Hepatocyte (in vitro differentiated cells): Measurements from ENCODE around the gene SERPINA3. TPM values are rescaled to one million over a fixed set of nuclear protein-coding genes. Genes with fewer than 3 reads are reported as not detected.

Experiments used
- DNase-seq: peaks from one replicate; pipeline ENCODE4 v3.0.0-alpha.2; 2016; ENCODE audit warnings: low spot score
- H2AFZ ChIP-seq: fragments of 200-600 bp; sonication (generic); 2 replicates; pipeline ENCODE4 v1.6.0; 2016; ENCODE audit warnings: antibody characterized with exemption, mild to moderate bottlenecking
- H3K27ac ChIP-seq: fragments of 200-600 bp; sonication (generic); 2 replicates; pipeline ENCODE4 v1.5.1; 2016; ENCODE audit warnings: mild to moderate bottlenecking
- H3K27me3 ChIP-seq: fragments of 200-600 bp; sonication (generic); 2 replicates; pipeline ENCODE4 v1.6.1; 2016
- H3K36me3 ChIP-seq: fragments of 200-600 bp; sonication (generic); replicated peaks from 2 replicates; pipeline ENCODE4 v1.5.1; 2016; ENCODE audit warnings: low read depth; ENCODE audit not compliant: insufficient read depth
- H3K4me1 ChIP-seq: fragments of 200-600 bp; sonication (generic); 2 replicates; pipeline ENCODE4 v1.5.1; 2016; ENCODE audit warnings: mild to moderate bottlenecking, moderate library complexity; ENCODE audit not compliant: insufficient read depth
- H3K4me2 ChIP-seq: fragments of 200-600 bp; sonication (generic); 2 replicates; pipeline ENCODE4 v1.6.0; 2016
- H3K4me3 ChIP-seq: fragments of 200-600 bp; sonication (generic); 2 replicates; pipeline ENCODE4 v1.5.1; 2016; ENCODE audit warnings: mild to moderate bottlenecking
- H3K79me2 ChIP-seq: fragments of 200-600 bp; sonication (generic); 2 replicates; pipeline ENCODE4 v1.6.0; 2017; ENCODE audit warnings: mild to moderate bottlenecking
- H3K9me2 ChIP-seq: fragments of 200-600 bp; sonication (generic); replicated peaks from 2 replicates; pipeline ENCODE4 v1.6.0; 2017; ENCODE audit warnings: mild to moderate bottlenecking; ENCODE audit not compliant: insufficient read depth
- H3K9me3 ChIP-seq: fragments of 200-600 bp; sonication (generic); 2 replicates; pipeline ENCODE4 v1.5.1; 2016; ENCODE audit warnings: low read depth, mild to moderate bottlenecking
- H4K20me1 ChIP-seq: fragments of 200-600 bp; sonication (generic); 2 replicates; pipeline ENCODE4 v1.6.0; 2016; ENCODE audit warnings: mild to moderate bottlenecking; ENCODE audit not compliant: insufficient read depth, poor library complexity, severe bottlenecking
- CTCF ChIP-seq: fragments of 200-600 bp; sonication (generic); IDR thresholded peaks from 2 replicates; pipeline ENCODE4 v1.5.1; 2016; ENCODE audit warnings: antibody characterized with exemption, mild to moderate bottlenecking; ENCODE audit not compliant: poor library complexity
- EZH2 ChIP-seq: fragments of 200-600 bp; sonication (generic); IDR thresholded peaks from 2 replicates; pipeline ENCODE4 v1.6.1; 2016; ENCODE audit warnings: antibody characterized with exemption, mild to moderate bottlenecking, borderline replicate concordance
- EZH2phosphoT487 ChIP-seq: fragments of 200-600 bp; sonication (generic); IDR thresholded peaks from one replicate; pipeline ENCODE4 v1.6.1; 2018; ENCODE audit warnings: antibody characterized with exemption, mild to moderate bottlenecking, low read depth, moderate library complexity; ENCODE audit not compliant: unreplicated experiment, severe bottlenecking
- WGBS: methylation state at CpG from one replicate; pipeline ENCODE4 v1.1.6; 2016; ENCODE audit warnings: low lambda C conversion rate; ENCODE audit errors: missing lambda C conversion rate; 5-methylcytosine and 5-hydroxymethylcytosine counted together
- polyA plus RNA-seq: library from polyadenylated mRNA; unstranded; fragments of >200 nt; fragmentation: Nextera tagmentation; extraction: Ambion mirVana; gene quantifications from 2 replicates; pipeline ENCODE4 v1.2.1, GENCODE V29; 2016
- total RNA-seq: library from RNA; depleted of rRNA; stranded (reverse); fragments of >200 nt; gene quantifications from 2 replicates; pipeline ENCODE4 v1.2.3, GENCODE V29; 2014

SERPINA3 gene
- total and polyA plus RNA-seq, 2 experiments from 2014 or later, result 359 to 457 TPM

GRCh38 chr14:94620597-94620996 is 8.4 kb downstream of the SERPINA3 start:
- H4K20me1 ChIP-seq, result no peaks in the 10 kb centered on the region
- H3K9me2 ChIP-seq, result no peaks in the 10 kb centered on the region
- WGBS, result 88% methylated on average over 6 of the region's 6 CpGs
- TF ChIP-seq EZH2phosphoT487, result no peak
- TF ChIP-seq EZH2, result no peak
- TF ChIP-seq CTCF, result no peak
- H3K27me3 ChIP-seq, result no peaks in the 10 kb centered on the region
- no peaks in the 10 kb centered on the region for H3K36me3 ChIP-seq
- H3K4me3 ChIP-seq, result no peak overlapping the region
- no peaks in the 10 kb centered on the region for H3K9me3 ChIP-seq
- no peaks in the 10 kb centered on the region for H3K79me2 ChIP-seq
- H3K4me1 ChIP-seq, result no peaks in the 10 kb centered on the region
- H3K27ac ChIP-seq, result no peak overlapping the region
- DNase-seq, result no peak
- no peak overlapping the region for H2AFZ ChIP-seq
- H3K4me2 ChIP-seq, result no peak overlapping the region

GRCh38 chr14:94621358-94622134 is 9.4 kb downstream of the SERPINA3 start:
- H3K79me2 ChIP-seq, result no peaks in the 10 kb centered on the region
- H3K4me2 ChIP-seq, result no peak overlapping the region
- no peak overlapping the region for H3K27ac ChIP-seq
- H3K9me2 ChIP-seq, result no peaks in the 10 kb centered on the region
- no peaks in the 10 kb centered on the region for H3K27me3 ChIP-seq
- no peak for DNase-seq
- H4K20me1 ChIP-seq, result no peaks in the 10 kb centered on the region
- H3K9me3 ChIP-seq, result no peaks in the 10 kb centered on the region
- no peak overlapping the region for H3K4me3 ChIP-seq
- TF ChIP-seq CTCF (no peak), EZH2phosphoT487 (no peak), EZH2 (no peak)
- no peaks in the 10 kb centered on the region for H3K36me3 ChIP-seq
- 83% methylated on average over 5 of the region's 5 CpGs for WGBS
- no peak overlapping the region for H2AFZ ChIP-seq
- no peaks in the 10 kb centered on the region for H3K4me1 ChIP-seq

- Histone ChIP-seq H2AFZ (no peak overlapping the region), H3K4me3 (no peak overlapping the region), H3K27ac (no peak overlapping the region), H3K9me3 (no peaks in the 10 kb centered on the region), H3K9me2 (no peaks in the 10 kb centered on the region), H3K79me2 (no peaks in the 10 kb centered on the region), H3K4me2 (no peak overlapping the region), H3K27me3 (no peaks in the 10 kb centered on the region), H4K20me1 (no peaks in the 10 kb centered on the region), H3K4me1 (no peaks in the 10 kb centered on the region), H3K36me3 (no peaks in the 10 kb centered on the region)
- TF ChIP-seq EZH2 (no peak), EZH2phosphoT487 (no peak), CTCF (no peak)
- 85% methylated on average over 6 of the region's 6 CpGs for WGBS
- DNase-seq, result no peak
Measured at GRCh38 chr14:94622653-94623421, 10.6 kb downstream of the SERPINA3 start.
